DMS114 treated with DMSO at 0.1 percent for 48 hours (cell line): Measurements from ENCODE around the gene MRPL32.
A peak's percentile ranks its signal among the peaks of the same experiment; 100 is the strongest.
"Not testable (repeated sequence)": the region's sequence is repeated elsewhere in the genome, so short reads cannot be mapped to it uniquely, and the experiment has no call there.

Source experiments
- DNase-seq: peaks from one replicate; lab custom pipeline; 2025; ENCODE audit not compliant: unreplicated experiment; lab: John Stamatoyannopoulos, UW

The MRPL32 gene

GRCh38 chr7:42931834-42932651 lies at the start of gene MRPL32, which contains the start of gene PSMA2:
Gene MRPL32, plus strand, starts transcription at chr7:42932376. Its CDS starts 11 bp downstream, at chr7:42932387.
Gene PSMA2, minus strand, starts transcription at chr7:42932174. Its CDS starts 16 bp downstream, at chr7:42932158.
- peak; percentile 99 for DNase-seq

GRCh38 chr7:42883950-42884349 lies 48.2 kb upstream of the MRPL32 start:
- DNase-seq: no peak

GRCh38 chr7:42885183-42885582 lies 47.0 kb upstream of the MRPL32 start:
- DNase-seq: not testable (repeated sequence)

- DNase-seq: peak; percentile 43
These were observed 46.0 kb upstream of the MRPL32 start for GRCh38 chr7:42886129-42886528.

- no peak for DNase-seq
These were observed 45.2 kb upstream of the MRPL32 start for GRCh38 chr7:42886893-42887505.

GRCh38 chr7:42893346-42894240 lies 38.6 kb upstream of the MRPL32 start:
- DNase-seq: no peak

GRCh38 chr7:42900842-42901241 lies 31.3 kb upstream of the MRPL32 start:
- DNase-seq: no peak

- no peak for DNase-seq
These were observed 29.8 kb upstream of the MRPL32 start for GRCh38 chr7:42902331-42902730.

GRCh38 chr7:42906181-42906580 lies 26.0 kb upstream of the MRPL32 start:
- DNase-seq: no peak

- DNase-seq: no peak
These were observed 24.9 kb upstream of the MRPL32 start for GRCh38 chr7:42907316-42907715.

- no peak for DNase-seq
These were observed 21.9 kb upstream of the MRPL32 start for GRCh38 chr7:42910306-42910705.

- DNase-seq: peak; percentile 87
These were observed 20.4 kb upstream of the MRPL32 start, which contains the start of gene C7orf25 for GRCh38 chr7:42911454-42912447. Gene C7orf25, minus strand, starts transcription at chr7:42912070. Its CDS starts 1,170 bp downstream, at chr7:42910900.

GRCh38 chr7:42913591-42913990 lies 18.6 kb upstream of the MRPL32 start:
- no peak for DNase-seq

- DNase-seq: no peak
These were observed 18.2 kb upstream of the MRPL32 start for GRCh38 chr7:42914009-42914408.

- DNase-seq: no peak
These were observed 17.6 kb upstream of the MRPL32 start for GRCh38 chr7:42914421-42915045.

- DNase-seq: no peak
These were observed 16.8 kb upstream of the MRPL32 start for GRCh38 chr7:42915356-42915755.

GRCh38 chr7:42922017-42922753 lies 10.0 kb upstream of the MRPL32 start:
- DNase-seq: no peak

GRCh38 chr7:42924223-42924838 lies 7.8 kb upstream of the MRPL32 start:
- no peak for DNase-seq
